ENCODE data around the gene APLP1. TPM values are rescaled to one million over a fixed set of nuclear protein-coding genes. Genes with fewer than 3 reads are reported as not detected.

The APLP1 gene
- total and polyA plus RNA-seq, 2 donors (not counting 3 experiments of a cell fraction or from before 2014, with no cell fraction given): 6.2 to 13.0 TPM

- Histone ChIP-seq H2AFZ (ENCODE audit: low read depth, low read length) (no peak overlapping the region), H3K27me3 (ENCODE audit: control insufficient read depth in 2 of 2, insufficient read depth in 2 of 2, low read length in 2 of 2) (no peaks in the 10 kb centered on the region), H3K4me3 (replicated peaks in 1 of 3; ENCODE audit: insufficient read depth in 1 of 3, low read depth in 1 of 3, low read length in 3 of 3) (no peak overlapping the region), H3K9me3 (replicated peaks; ENCODE audit: control insufficient read depth, insufficient read depth, low read length) (no peaks in the 10 kb centered on the region), H3K9me1 (replicated peaks; ENCODE audit: control insufficient read depth, extremely low read depth, insufficient read depth, low read length) (no peaks in the 10 kb centered on the region), H3K4me2 (ENCODE audit: insufficient read depth, low read length) (no peak overlapping the region), H3K4me1 (ENCODE audit: control insufficient read depth, extremely low read depth, insufficient read depth, low read length) (no peaks in the 10 kb centered on the region), H3K27ac (ENCODE audit: insufficient read depth, low read depth, low read length) (no peak overlapping the region), H4K20me1 (replicated peaks; ENCODE audit: control insufficient read depth, extremely low read depth, insufficient read depth, low read length) (no peaks in the 10 kb centered on the region), H3K9ac (replicated peaks; ENCODE audit: extremely low read depth, insufficient read depth, low read length) (no peak overlapping the region), H3K79me2 (ENCODE audit: control insufficient read depth, insufficient read depth, low read length) (no peaks in the 10 kb centered on the region), H3K36me3 (ENCODE audit: control insufficient read depth in 2 of 2, extremely low read depth in 1 of 2, insufficient read depth in 2 of 2, low read length in 2 of 2) (peaks cover 0 to 19% of the 10 kb centered on the region in 2 experiments)
- dilution Hi-C loops (cut with MboI; ENCODE audit: extremely low pct_ligation_motif_present, low sequenced_read_pairs) (no loop called here), intact Hi-C loops (cut with micrococcal nuclease) (no loop called here)
- no peak for TF ChIP-seq CTCF (IDR thresholded peaks at IDR 0.05; ENCODE audit: extremely low read depth in 1 of 2, insufficient read depth in 1 of 2, low read depth in 1 of 2, low read length in 2 of 2)
- TF ChIP-seq POLR2AphosphoS5 (IDR thresholded peaks at IDR 0.05; ENCODE audit: insufficient read depth, low read depth, low read length): no peak
- TF ChIP-seq FOS (IDR thresholded peaks at IDR 0.05; ENCODE audit: borderline replicate concordance, insufficient read depth, low read length): no peak
- no TSS peak for BruUV-seq (replicated peaks)
- no peak for FAIRE-seq
- DNase-seq (ENCODE audit: low read depth, low spot score): no peak
- ChIA-PET CTCF (no interaction called here), POLR2A (no interaction called here)
Measured at GRCh38 chr19:35889370-35890112, 21.2 kb downstream of the APLP1 start.

DNA sequence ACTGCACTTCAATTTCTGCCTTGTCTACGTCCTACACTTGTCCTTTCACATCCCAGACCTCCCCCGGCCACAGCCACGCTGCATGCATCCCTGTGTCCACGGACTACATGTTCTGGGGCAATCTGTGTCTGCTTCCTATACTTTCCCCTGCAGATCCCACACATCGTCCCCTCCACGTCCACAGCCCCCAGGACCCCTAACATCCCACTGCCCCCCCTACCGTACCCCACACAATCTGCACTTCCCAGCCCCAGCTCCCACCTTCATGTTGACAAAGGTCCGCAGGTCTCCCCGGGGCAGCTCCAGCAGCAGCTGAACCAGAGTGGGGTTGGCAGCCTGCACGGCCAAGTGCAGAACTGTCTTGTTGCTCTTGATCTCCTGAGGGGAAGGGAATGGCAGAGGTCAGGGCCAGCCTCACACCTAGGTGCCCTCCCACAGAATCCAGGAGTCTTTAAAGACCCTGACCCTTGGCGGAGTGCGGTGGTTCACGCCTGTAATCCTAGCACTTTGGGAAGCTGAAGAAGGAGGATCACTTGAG is 21.8 kb downstream of the APLP1 start:
- ChIA-PET CTCF (no interaction called here), POLR2A (no interaction called here)
- no peak for FAIRE-seq
- Histone ChIP-seq H4K20me1 (replicated peaks; ENCODE audit: control insufficient read depth, extremely low read depth, insufficient read depth, low read length) (no peaks in the 10 kb centered on the region), H3K79me2 (ENCODE audit: control insufficient read depth, insufficient read depth, low read length) (no peaks in the 10 kb centered on the region), H3K27me3 (ENCODE audit: control insufficient read depth in 2 of 2, insufficient read depth in 2 of 2, low read length in 2 of 2) (no peaks in the 10 kb centered on the region), H3K36me3 (ENCODE audit: control insufficient read depth in 2 of 2, extremely low read depth in 1 of 2, insufficient read depth in 2 of 2, low read length in 2 of 2) (peaks cover 0 to 19% of the 10 kb centered on the region in 2 experiments), H3K27ac (ENCODE audit: insufficient read depth, low read depth, low read length) (no peak overlapping the region), H3K4me3 (replicated peaks in 1 of 3; ENCODE audit: insufficient read depth in 1 of 3, low read depth in 1 of 3, low read length in 3 of 3) (no peak overlapping the region), H3K4me2 (ENCODE audit: insufficient read depth, low read length) (no peak overlapping the region), H3K9me3 (replicated peaks; ENCODE audit: control insufficient read depth, insufficient read depth, low read length) (no peaks in the 10 kb centered on the region), H3K9ac (replicated peaks; ENCODE audit: extremely low read depth, insufficient read depth, low read length) (no peak overlapping the region), H2AFZ (ENCODE audit: low read depth, low read length) (no peak overlapping the region), H3K9me1 (replicated peaks; ENCODE audit: control insufficient read depth, extremely low read depth, insufficient read depth, low read length) (no peaks in the 10 kb centered on the region), H3K4me1 (ENCODE audit: control insufficient read depth, extremely low read depth, insufficient read depth, low read length) (no peaks in the 10 kb centered on the region)
- dilution Hi-C loops (cut with MboI; ENCODE audit: extremely low pct_ligation_motif_present, low sequenced_read_pairs) (no loop called here), intact Hi-C loops (cut with micrococcal nuclease) (no loop called here)
- TF ChIP-seq POLR2AphosphoS5 (IDR thresholded peaks at IDR 0.05; ENCODE audit: insufficient read depth, low read depth, low read length) (no peak), FOS (IDR thresholded peaks at IDR 0.05; ENCODE audit: borderline replicate concordance, insufficient read depth, low read length) (no peak), MYC (IDR thresholded peaks at IDR 0.05; ENCODE audit: low read depth, low read length) (no peak), GATA2 (IDR thresholded peaks at IDR 0.05; ENCODE audit: insufficient read depth, insufficient read length, low read depth, low read length) (no peak), EZH2 (IDR thresholded peaks at IDR 0.05; ENCODE audit: borderline replicate concordance, low read depth, low read length, severe bottlenecking) (no peak), JUN (IDR thresholded peaks at IDR 0.05; ENCODE audit: borderline replicate concordance, insufficient read depth, insufficient read length, low read depth) (no peak), CTCF (IDR thresholded peaks at IDR 0.05; ENCODE audit: extremely low read depth in 1 of 2, insufficient read depth in 1 of 2, low read depth in 1 of 2, low read length in 2 of 2) (no peak), POLR2A (IDR thresholded peaks at IDR 0.05; ENCODE audit: low read depth, low read length) (no peak)
- TF ChIP-seq, protein P1, sequence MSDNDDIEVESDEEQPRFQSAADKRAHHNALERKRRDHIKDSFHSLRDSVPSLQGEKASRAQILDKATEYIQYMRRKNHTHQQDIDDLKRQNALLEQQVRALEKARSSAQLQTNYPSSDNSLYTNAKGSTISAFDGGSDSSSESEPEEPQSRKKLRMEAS (IDR thresholded peaks at IDR 0.05; ENCODE audit: insufficient read depth, insufficient read length): no peak
- BruUV-seq (replicated peaks): no TSS peak
- no peak for DNase-seq (ENCODE audit: low read depth, low spot score)
